GM12801 (cell line): ENCODE measurements around the gene DHRS1.

Experiments used
- TF ChIP-seq, protein P1 (sequence below): IDR thresholded peaks from one replicate; pipeline ENCODE4 v1.5.1; 2011; ENCODE audit warnings: control low read depth; ENCODE audit not compliant: insufficient read length; ENCODE audit errors: extremely low read depth

DHRS1 gene

DNA sequence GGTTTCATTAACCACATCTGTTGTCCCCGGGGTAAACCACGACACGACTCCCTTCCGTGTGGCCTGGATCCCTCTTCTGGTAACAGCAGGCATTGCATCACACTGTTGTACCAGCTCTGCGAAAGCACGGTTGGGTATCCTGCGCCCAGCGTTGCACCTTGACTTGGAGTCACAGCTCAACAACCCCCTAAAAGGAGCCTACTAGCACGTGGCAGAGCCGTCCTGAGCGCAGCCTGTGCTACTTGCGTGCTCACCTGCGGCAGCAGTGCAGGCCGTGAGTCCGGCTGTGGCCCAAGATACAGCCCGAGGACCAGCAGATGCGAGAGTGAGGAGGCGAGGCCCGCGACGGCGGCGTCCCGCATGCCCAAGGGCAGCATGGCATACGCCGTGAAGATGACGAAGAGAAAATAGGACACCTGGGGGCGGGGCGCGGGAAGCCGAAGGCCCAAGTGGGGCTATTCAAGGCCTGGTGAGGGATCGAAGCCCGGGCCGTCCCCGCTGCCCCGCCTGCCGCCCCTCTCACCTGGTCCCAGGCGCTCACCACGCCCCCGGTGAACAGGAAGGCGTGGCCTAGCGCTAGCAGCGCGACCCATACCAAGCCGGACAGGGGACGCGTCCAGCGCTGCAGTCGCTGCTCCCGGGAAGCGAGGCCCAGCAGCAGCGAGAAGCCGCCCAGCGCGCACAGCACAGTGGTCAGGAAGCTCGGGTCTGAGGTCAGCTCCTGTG is 32.9 kb upstream of the DHRS1 start:
- TF ChIP-seq, protein P1, sequence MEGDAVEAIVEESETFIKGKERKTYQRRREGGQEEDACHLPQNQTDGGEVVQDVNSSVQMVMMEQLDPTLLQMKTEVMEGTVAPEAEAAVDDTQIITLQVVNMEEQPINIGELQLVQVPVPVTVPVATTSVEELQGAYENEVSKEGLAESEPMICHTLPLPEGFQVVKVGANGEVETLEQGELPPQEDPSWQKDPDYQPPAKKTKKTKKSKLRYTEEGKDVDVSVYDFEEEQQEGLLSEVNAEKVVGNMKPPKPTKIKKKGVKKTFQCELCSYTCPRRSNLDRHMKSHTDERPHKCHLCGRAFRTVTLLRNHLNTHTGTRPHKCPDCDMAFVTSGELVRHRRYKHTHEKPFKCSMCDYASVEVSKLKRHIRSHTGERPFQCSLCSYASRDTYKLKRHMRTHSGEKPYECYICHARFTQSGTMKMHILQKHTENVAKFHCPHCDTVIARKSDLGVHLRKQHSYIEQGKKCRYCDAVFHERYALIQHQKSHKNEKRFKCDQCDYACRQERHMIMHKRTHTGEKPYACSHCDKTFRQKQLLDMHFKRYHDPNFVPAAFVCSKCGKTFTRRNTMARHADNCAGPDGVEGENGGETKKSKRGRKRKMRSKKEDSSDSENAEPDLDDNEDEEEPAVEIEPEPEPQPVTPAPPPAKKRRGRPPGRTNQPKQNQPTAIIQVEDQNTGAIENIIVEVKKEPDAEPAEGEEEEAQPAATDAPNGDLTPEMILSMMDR: no peak

DNA sequence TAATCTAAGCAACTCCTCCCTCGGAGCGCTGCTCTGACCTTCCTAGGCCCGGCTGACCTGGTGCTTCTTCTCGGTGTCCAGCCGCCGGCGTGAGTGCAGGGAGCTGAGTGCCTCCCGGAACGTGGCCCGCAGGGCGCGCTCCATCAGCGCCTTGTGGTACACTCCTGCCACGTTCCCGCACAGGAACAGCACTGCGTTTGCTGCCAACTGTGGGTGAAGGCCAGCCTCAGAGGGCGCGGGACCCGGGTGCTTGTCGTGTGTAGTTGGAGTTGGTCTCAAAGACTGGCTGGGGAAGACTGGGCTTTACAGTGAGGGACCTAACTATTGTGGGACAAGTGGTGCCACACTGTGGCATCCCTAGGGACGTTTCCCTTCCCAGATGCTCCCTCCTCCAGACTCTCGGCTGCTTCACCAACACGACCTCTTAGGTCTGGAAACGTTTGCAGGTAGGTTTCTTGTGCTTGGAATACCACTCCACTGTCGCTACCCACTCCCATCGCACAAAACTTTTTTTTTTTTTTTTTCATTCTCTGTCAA is 32.2 kb upstream of the DHRS1 start:
- TF ChIP-seq, protein P1: no peak

GRCh38 chr14:24330973-24331674 is 31.5 kb upstream of the DHRS1 start:
- TF ChIP-seq, protein P1: no peak

DNA sequence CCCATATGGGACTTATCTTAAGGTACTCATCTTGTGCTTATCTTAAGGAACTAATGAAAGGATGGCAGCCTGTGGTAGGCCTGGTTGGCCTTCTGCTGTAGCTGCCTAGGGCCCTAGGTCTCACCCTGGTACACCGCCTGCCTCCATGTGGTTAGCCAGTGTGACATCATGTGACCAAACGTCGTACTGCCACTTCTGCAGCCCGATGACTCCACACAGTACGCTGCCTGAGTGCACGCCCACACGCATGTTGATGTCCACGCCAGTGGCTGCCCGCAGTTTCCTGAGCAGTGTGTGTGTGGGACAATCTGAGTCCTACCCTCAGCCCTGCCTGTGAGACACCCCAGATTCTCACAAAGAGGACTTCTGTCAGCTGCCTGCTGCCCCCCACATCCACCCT is 30.2 kb upstream of the DHRS1 start:
- TF ChIP-seq, protein P1: no peak

- TF ChIP-seq, protein P1: no peak
Measured at GRCh38 chr14:24329073-24329663, 29.6 kb upstream of the DHRS1 start.

DNA sequence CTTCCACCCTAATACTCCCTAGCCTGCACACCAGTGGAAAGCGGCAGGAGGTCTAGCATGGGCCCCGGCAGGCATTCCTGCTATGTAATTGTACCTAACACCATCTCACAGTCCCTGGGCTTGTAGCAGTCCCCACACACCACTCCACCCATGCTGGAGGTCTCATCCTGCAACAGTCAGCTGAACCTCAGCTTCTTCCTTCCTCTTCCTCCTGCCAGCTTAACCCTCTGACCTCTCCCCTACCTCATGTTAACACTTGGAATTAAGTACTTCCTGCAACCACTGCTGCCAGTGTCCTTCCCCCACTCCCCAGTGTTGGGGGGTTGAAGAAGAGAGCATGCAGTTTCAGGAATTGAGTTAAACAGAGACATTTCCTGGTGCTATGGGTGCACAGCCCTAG is 27.7 kb upstream of the DHRS1 start:
- TF ChIP-seq, protein P1: no peak

- TF ChIP-seq, protein P1: no peak
Measured at GRCh38 chr14:24325963-24326362, 26.4 kb upstream of the DHRS1 start.
